Epithelial cell of esophagus (primary cell): Measurements from ENCODE around the gene TRMT6.

Source experiments
- DNase-seq: peaks from one replicate; pipeline ENCODE4 v3.0.0; 2010; ENCODE audit warnings: low read depth
- H3K4me3 ChIP-seq: 2 replicates; pipeline ENCODE4 v1.5.1; 2011; ENCODE audit warnings: mild to moderate bottlenecking, low read length, control low read depth
- CTCF ChIP-seq: IDR thresholded peaks from 2 replicates; pipeline ENCODE4 v1.5.1; 2011; ENCODE audit warnings: low read depth, mild to moderate bottlenecking, low read length, control low read depth, inconsistent platforms; ENCODE audit not compliant: insufficient read depth; ENCODE audit errors: missing control alignments

The TRMT6 gene

GRCh38 chr20:5967469-5967868 lies 17.1 kb upstream of the TRMT6 start:
- DNase-seq: no peak
- no peak overlapping the region for H3K4me3 ChIP-seq
- no peak for TF ChIP-seq CTCF

GRCh38 chr20:5949943-5950270 lies 426 bp downstream of the TRMT6 start:
- no peak for DNase-seq
- TF ChIP-seq CTCF: no peak

GRCh38 chr20:5947276-5947675 lies 3.1 kb downstream of the TRMT6 start:
- H3K4me3 ChIP-seq: no peak overlapping the region
- TF ChIP-seq CTCF: no peak
- DNase-seq: peak; percentile 15

More at GRCh38 chr20:5949943-5950270, 426 bp downstream of the TRMT6 start:
- peak overlapping the region; percentile 90 for H3K4me3 ChIP-seq

GRCh38 chr20:5945963-5946362 lies 4.4 kb downstream of the TRMT6 start:
- DNase-seq: peak; percentile 82
- no peak for TF ChIP-seq CTCF
- H3K4me3 ChIP-seq: no peak overlapping the region

GRCh38 chr20:5938456-5939029 lies 11.8 kb downstream of the TRMT6 start:
- no peak for TF ChIP-seq CTCF
- H3K4me3 ChIP-seq: no peak overlapping the region
- DNase-seq: no peak

GRCh38 chr20:5936238-5936637 lies 14.1 kb downstream of the TRMT6 start:
- H3K4me3 ChIP-seq: no peak overlapping the region
- no peak for DNase-seq
- TF ChIP-seq CTCF: no peak

- H3K4me3 ChIP-seq: no peak overlapping the region
- TF ChIP-seq CTCF: no peak
- DNase-seq: no peak
Measured at GRCh38 chr20:5935384-5935783, 14.9 kb downstream of the TRMT6 start.
